Glomerular endothelial cell (primary cell): Measurements from ENCODE around the gene ZNF132. TPM values are rescaled to one million over a fixed set of nuclear protein-coding genes. Genes with fewer than 3 reads are reported as not detected.

Experiments used
- DNase-seq: peaks from one replicate; pipeline ENCODE4 v3.0.0-alpha.2; 2011; ENCODE audit warnings: low read depth, low spot score; ENCODE audit errors: extremely low read depth
- total RNA-seq: library from RNA; depleted of rRNA; stranded (reverse); fragments of >200 nt; gene quantifications from 2 replicates; pipeline ENCODE4 v1.2.3, GENCODE V29; 2015

Gene ZNF132
- total RNA-seq, 1 donor from 2014 or later, result 4.4 TPM

GRCh38 chr19:58392945-58393724 lies 46.8 kb downstream of the ZNF132 start:
- no peak for DNase-seq

GRCh38 chr19:58388175-58388526 lies 51.8 kb downstream of the ZNF132 start:
- DNase-seq, result no peak

GRCh38 chr19:58387338-58388174 lies 52.4 kb downstream of the ZNF132 start:
- no peak for DNase-seq

GRCh38 chr19:58386576-58387337 lies 53.2 kb downstream of the ZNF132 start, which contains the start of gene RPS5:
TSS of gene RPS5 (plus strand) at chr19:58387269. CDS start at chr19:58388138, 869 bp downstream.
- peak; percentile 91 for DNase-seq

GRCh38 chr19:58385891-58386575 lies 53.9 kb downstream of the ZNF132 start:
- DNase-seq, result no peak

- DNase-seq, result no peak
These were observed 54.6 kb downstream of the ZNF132 start for GRCh38 chr19:58385313-58385890.

GRCh38 chr19:58382997-58383603 lies 56.9 kb downstream of the ZNF132 start:
- DNase-seq, result no peak

Other genes starting within 250 kb of the ZNF132 start
- 32.5 and 46.6 TPM in 2 replicates for gene ZNF544, start 211.2 kb downstream of the ZNF132 start, total RNA-seq
- gene ZNF8, start 161.2 kb downstream of the ZNF132 start, total RNA-seq, result 7.3 and 8.6 TPM in 2 replicates
- gene ERVK3-1, start 134.8 kb downstream of the ZNF132 start, total RNA-seq, result 15.6 and 34.3 TPM in 2 replicates
- gene ZSCAN22, start 113.2 kb downstream of the ZNF132 start, total RNA-seq, result 1.8 and 3.5 TPM in 2 replicates
- gene A1BG, start 86.7 kb downstream of the ZNF132 start, total RNA-seq, result 11.8 and 40.5 TPM in 2 replicates
- 0.58 and 1.2 TPM in 2 replicates for gene ZNF497, start 77.4 kb downstream of the ZNF132 start, total RNA-seq
- gene ZNF837, start 59.1 kb downstream of the ZNF132 start, total RNA-seq, result 1.9 and 5.3 TPM in 2 replicates
- gene RPS5, start 52.9 kb downstream of the ZNF132 start, total RNA-seq, result 1,315 and 2,062 TPM in 2 replicates
- 0.68 TPM in 1 of 2 replicates, not detected in the other for gene RNF225, start 44.5 kb downstream of the ZNF132 start, total RNA-seq
- gene ZNF584, start 31.5 kb downstream of the ZNF132 start, total RNA-seq, result 5.7 and 8.4 TPM in 2 replicates
- 5.3 and 6.3 TPM in 2 replicates for gene ZNF324B, start 11.5 kb upstream of the ZNF132 start, total RNA-seq
- 14.3 and 19.5 TPM in 2 replicates for gene ZNF324, start 26.9 kb upstream of the ZNF132 start, total RNA-seq
- 10.9 and 11.5 TPM in 2 replicates for gene ZNF446, start 36.2 kb upstream of the ZNF132 start, total RNA-seq
- 6.4 and 8.7 TPM in 2 replicates for gene SLC27A5, start 71.8 kb upstream of the ZNF132 start, total RNA-seq
- gene ZBTB45, start 79.7 kb upstream of the ZNF132 start, total RNA-seq, result 15.4 and 16.7 TPM in 2 replicates
- 252 and 298 TPM in 2 replicates for gene TRIM28, start 103.9 kb upstream of the ZNF132 start, total RNA-seq
- gene CHMP2A, start 115.0 kb upstream of the ZNF132 start, total RNA-seq, result 104 and 137 TPM in 2 replicates
- gene UBE2M, start 118.5 kb upstream of the ZNF132 start, total RNA-seq, result 34.7 and 60.8 TPM in 2 replicates
- gene MZF1, start 133.2 kb upstream of the ZNF132 start, total RNA-seq, result 18.6 and 23.1 TPM in 2 replicates